Lung (tissue), 16 donors: ENCODE results near the gene ERP27. TPM values are rescaled to one million over a fixed set of nuclear protein-coding genes. Genes with fewer than 3 reads are reported as not detected.

ENCODE experiments used
- ATAC-seq: fragments of 200-7000 bp; cut with Tn5 transposase; one replicate; pipeline ENCODE4 v1.9.1; 2020; ENCODE audit warnings: moderate number of reproducible peaks; ENCODE audit not compliant: insufficient read depth, low FRiP score
- DNase-seq, 3 donors: peaks; one replicate each; pipeline ENCODE4 v3.0.0-alpha.2; 2013 to 2017
- H3K27ac ChIP-seq, 2 donors: one replicate each; pipeline ENCODE4 v1.5.1; 2013; ENCODE audit warnings: mild to moderate bottlenecking in 2 of 2, moderate library complexity in 2 of 2, control low read depth in 1 of 2, inconsistent platforms in 1 of 2, low read depth in 1 of 2, low read length in 1 of 2
- H3K27me3 ChIP-seq, 3 donors: one replicate each; pipeline ENCODE4 v1.5.1; 2013; ENCODE audit warnings: low read length in 2 of 3; ENCODE audit not compliant: control insufficient read depth in 3 of 3, insufficient read depth in 3 of 3
- H3K36me3 ChIP-seq, 4 donors: one replicate each; pipeline ENCODE4 v1.5.1; 2013; ENCODE audit warnings: low read length in 4 of 4, mild to moderate bottlenecking in 1 of 4, moderate library complexity in 1 of 4; ENCODE audit not compliant: control insufficient read depth in 4 of 4, insufficient read depth in 4 of 4
- H3K4me1 ChIP-seq, 5 donors: one replicate each; pipeline ENCODE4 v1.5.1; 2013; ENCODE audit warnings: low read length in 5 of 5, mild to moderate bottlenecking in 2 of 5, moderate library complexity in 1 of 5; ENCODE audit not compliant: control insufficient read depth in 5 of 5, insufficient read depth in 5 of 5
- H3K4me3 ChIP-seq: one replicate; pipeline ENCODE4 v1.5.1; 2013; ENCODE audit warnings: mild to moderate bottlenecking, control low read depth, moderate library complexity
- H3K9ac ChIP-seq, 2 donors: one replicate each; pipeline ENCODE4 v1.5.1; 2013; ENCODE audit warnings: low read length in 2 of 2, control low read depth in 1 of 2; ENCODE audit not compliant: insufficient read depth in 1 of 2
- H3K9me3 ChIP-seq, 4 donors: one replicate each; pipeline ENCODE4 v1.5.1; 2013; ENCODE audit warnings: low read length in 3 of 4, mild to moderate bottlenecking in 1 of 4, moderate library complexity in 1 of 4; ENCODE audit not compliant: control insufficient read depth in 4 of 4, insufficient read depth in 3 of 4
- WGBS, 2 donors: extraction: QIAGEN DNeasy Blood & Tissue Kit; methylation state at CpG; one replicate each; pipeline ENCODE4 v1.1.7; 2013; 5-methylcytosine and 5-hydroxymethylcytosine counted together
- long read RNA-seq, 5 donors: transcript quantifications; one replicate each; lab custom pipeline, GENCODE V29; 2026
- polyA plus RNA-seq, 2 donors: library from polyadenylated mRNA; stranded (reverse); fragments of 200-250 nt; gene quantifications; one replicate each; pipeline ENCODE4 v1.2.1, GENCODE V29; 2013
- total RNA-seq, 2 donors: library from RNA; depleted of rRNA in 1 of 2; stranded (reverse); fragments of >200 nt in 1 of 2; gene quantifications; one replicate each; pipeline ENCODE4 v1.2.1, GENCODE V29; 2014 to 2021
- TF ChIP-seq, protein P1 (sequence below): IDR thresholded peaks from 2 replicates; pipeline ENCODE4 v1.5.1; 2012; ENCODE audit warnings: mild to moderate bottlenecking; ENCODE audit errors: control extremely low read depth, extremely low read depth
- donor health status: control.
- donor health status: control.
- donor health status: Bipolar disorder and iron deficiency.
- donor health status: healthy.
- donor health status: DM: yes; HTN: yes; CAD: no.

Gene ERP27
- total RNA-seq: 10 to 100 TPM; 13.6 to 64.6 TPM
- 1 to 10 TPM; 1.9 to 7.2 TPM for polyA plus RNA-seq
- long read RNA-seq, donor 1, partial matches to known transcripts: 0 of 8 reads
- long read RNA-seq, donor 1, other reads (novel, unspliced or antisense): 8 of 8 reads
- long read RNA-seq, donor 2: 0 reads
- long read RNA-seq, donor 3: 0 reads
- long read RNA-seq, donor 4: 0 reads
- long read RNA-seq, donor 5, partial matches to known transcripts: 13 of 19 reads
- long read RNA-seq, donor 5, other reads (novel, unspliced or antisense): 6 of 19 reads

DNA sequence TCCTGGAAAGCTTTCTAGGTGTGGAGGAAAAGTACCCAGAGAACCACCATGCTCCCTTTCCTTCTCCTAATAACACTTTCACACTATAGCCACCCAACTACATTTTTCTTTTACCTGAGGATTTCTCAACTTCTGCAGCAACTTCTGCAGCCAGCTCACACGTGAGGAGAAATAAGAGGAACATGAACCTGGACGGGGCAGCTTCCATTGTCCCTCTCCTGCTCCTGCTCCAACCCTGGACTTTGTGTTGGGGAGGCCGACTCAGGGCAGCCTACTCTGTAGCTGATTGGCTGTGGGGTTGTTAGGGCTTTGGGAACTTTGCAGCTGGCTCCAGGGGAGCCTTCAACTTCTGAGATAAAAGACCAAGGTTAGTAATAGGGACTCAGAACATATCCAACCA lies at the start of gene ERP27:
Gene ERP27, minus strand, starts transcription at position 237 of the 400 bp plus-strand sequence. Its CDS starts 29 bp downstream, at position 208.
- Histone ChIP-seq H3K27ac (no peak within 1 kb of the TSS), H3K9ac (no peak within 1 kb of the TSS), H3K36me3 (peaks cover 0 to 4% (median 1%) of the 10 kb centered on the region in 4 donors), H3K9me3 (no peaks in the 10 kb centered on the region), H3K4me1 (peaks cover 0 to 7% (median 0%) of the 10 kb centered on the region in 5 donors), H3K27me3 (no peaks in the 10 kb centered on the region), H3K4me3 (no peak within 1 kb of the TSS)
- DNase-seq: no peak
- 56 to 83% methylated on average over 3 of the region's 3 CpGs for WGBS, 2 donors
- no peak for ATAC-seq
- TF ChIP-seq, protein P1, sequence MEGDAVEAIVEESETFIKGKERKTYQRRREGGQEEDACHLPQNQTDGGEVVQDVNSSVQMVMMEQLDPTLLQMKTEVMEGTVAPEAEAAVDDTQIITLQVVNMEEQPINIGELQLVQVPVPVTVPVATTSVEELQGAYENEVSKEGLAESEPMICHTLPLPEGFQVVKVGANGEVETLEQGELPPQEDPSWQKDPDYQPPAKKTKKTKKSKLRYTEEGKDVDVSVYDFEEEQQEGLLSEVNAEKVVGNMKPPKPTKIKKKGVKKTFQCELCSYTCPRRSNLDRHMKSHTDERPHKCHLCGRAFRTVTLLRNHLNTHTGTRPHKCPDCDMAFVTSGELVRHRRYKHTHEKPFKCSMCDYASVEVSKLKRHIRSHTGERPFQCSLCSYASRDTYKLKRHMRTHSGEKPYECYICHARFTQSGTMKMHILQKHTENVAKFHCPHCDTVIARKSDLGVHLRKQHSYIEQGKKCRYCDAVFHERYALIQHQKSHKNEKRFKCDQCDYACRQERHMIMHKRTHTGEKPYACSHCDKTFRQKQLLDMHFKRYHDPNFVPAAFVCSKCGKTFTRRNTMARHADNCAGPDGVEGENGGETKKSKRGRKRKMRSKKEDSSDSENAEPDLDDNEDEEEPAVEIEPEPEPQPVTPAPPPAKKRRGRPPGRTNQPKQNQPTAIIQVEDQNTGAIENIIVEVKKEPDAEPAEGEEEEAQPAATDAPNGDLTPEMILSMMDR: no peak

DNA sequence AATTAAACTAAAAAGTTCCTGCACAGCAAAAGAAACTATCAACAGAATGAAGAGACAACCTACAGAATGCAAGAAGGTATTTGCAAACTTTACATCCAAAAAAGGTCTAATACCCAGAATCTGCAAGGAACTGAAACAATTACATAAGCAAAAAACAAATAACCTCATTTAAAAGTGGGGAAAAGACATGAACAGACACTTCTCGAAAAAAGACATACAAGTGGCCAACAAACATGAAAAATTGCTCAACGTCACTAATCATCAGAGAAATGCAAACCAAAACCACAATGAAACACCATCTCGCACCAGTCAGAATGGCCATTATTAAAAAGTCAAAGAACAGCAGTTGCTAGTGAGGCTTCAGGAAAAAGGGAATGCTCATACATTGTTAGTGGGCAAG lies 49.7 kb upstream of the ERP27 start:
- Histone ChIP-seq H3K9me3 (no peaks in the 10 kb centered on the region), H3K9ac (no peak overlapping the region), H3K36me3 (no peaks in the 10 kb centered on the region), H3K27me3 (no peaks in the 10 kb centered on the region), H3K27ac (no peak overlapping the region), H3K4me3 (no peak overlapping the region), H3K4me1 (peaks cover 0 to 4% (median 0%) of the 10 kb centered on the region in 5 donors)
- no peak for ATAC-seq
- 31 to 52% methylated on average over 3 of the region's 3 CpGs for WGBS, 2 donors
- TF ChIP-seq, protein P1: no peak
- no peak for DNase-seq

DNA sequence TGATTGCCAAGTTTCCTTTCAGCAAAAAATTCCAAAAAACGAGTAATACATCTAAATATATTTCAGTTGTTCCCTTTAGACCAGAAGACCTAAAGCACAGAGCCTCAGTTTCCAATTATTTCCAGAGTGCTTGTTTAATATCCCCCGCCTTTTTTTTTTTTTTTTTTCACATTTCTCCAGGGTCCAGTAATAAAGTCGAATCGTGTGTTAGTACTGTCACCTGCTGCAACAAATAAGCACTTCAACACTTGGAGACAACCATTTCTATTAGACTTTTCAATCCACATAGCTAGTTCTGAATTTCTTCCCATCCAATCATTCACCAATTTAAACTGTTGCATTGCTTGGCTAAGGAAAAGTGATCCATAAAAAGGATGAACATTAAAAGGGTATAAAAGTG lies 48.1 kb upstream of the ERP27 start:
- DNase-seq: no peak
- ATAC-seq: no peak
- Histone ChIP-seq H3K9ac (no peak overlapping the region), H3K27me3 (no peaks in the 10 kb centered on the region), H3K36me3 (no peaks in the 10 kb centered on the region), H3K4me3 (no peak overlapping the region), H3K9me3 (no peaks in the 10 kb centered on the region), H3K4me1 (peaks cover 0 to 4% (median 0%) of the 10 kb centered on the region in 5 donors), H3K27ac (no peak overlapping the region)
- TF ChIP-seq, protein P1: no peak
- 79 to 92% methylated on average over 4 of the region's 4 CpGs for WGBS, 2 donors
